ENCODE results near the gene GFER.

Gene GFER

DNA sequence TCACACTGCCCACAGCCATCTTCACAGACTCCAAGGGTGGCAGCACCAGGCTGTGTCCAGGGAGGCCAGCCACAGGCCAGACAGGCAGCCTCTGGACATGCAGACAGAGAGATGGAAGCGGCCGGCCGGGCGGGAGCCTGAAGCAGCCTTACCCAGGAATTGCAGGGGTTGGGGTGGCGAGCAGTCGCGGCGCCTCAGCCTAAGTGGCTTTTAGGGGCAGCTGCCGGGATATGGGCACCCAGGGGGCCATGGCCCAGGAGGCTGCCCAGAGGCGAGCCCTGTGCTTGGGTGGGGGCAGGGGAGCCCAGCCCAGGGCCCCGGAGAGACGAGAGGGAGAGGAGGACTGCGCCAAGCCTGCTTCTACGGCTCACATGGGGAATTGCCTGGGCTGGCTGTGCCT is 41.3 kb downstream of the GFER start:
- Histone ChIP-seq H3K23ac (ENCODE audit: low read length) (no peak overlapping the region), H4K8ac (ENCODE audit: low read depth, low read length) (no peak overlapping the region), H3K14ac (ENCODE audit: low read length) (no peak overlapping the region), H3K18ac (ENCODE audit: low read length) (no peak overlapping the region), H3K9me3 (ENCODE audit: insufficient read depth, low read depth, low read length) (peaks cover 4% of the 10 kb centered on the region), H3K4me1 (ENCODE audit: control insufficient read depth in 1 of 2, insufficient read depth in 2 of 2, low read length in 2 of 2) (peaks cover 21 to 24% of the 10 kb centered on the region in 2 experiments), H3K36me3 (ENCODE audit: control insufficient read depth in 1 of 2, insufficient read depth in 2 of 2, low read length in 2 of 2) (peaks cover 5 to 8% of the 10 kb centered on the region in 2 experiments), H2BK12ac (ENCODE audit: low read length) (no peak overlapping the region), H2AK5ac (ENCODE audit: low read length) (peak overlapping the region; percentile 3), H2BK120ac (ENCODE audit: insufficient read depth, low read length, poor library complexity) (no peak overlapping the region), H3K4me2 (ENCODE audit: low read length) (no peak overlapping the region), H3K4ac (ENCODE audit: low read depth, low read length) (no peak overlapping the region), H3K27ac (ENCODE audit: low read depth, low read length) (no peak overlapping the region), H3K79me2 (ENCODE audit: control insufficient read depth, insufficient read depth, low read length, poor library complexity) (peaks cover 3% of the 10 kb centered on the region), H3K4me3 (ENCODE audit: low read depth, low read length) (no peak overlapping the region), H2BK5ac (ENCODE audit: low read depth, low read length, poor library complexity) (no peak overlapping the region), H2AFZ (ENCODE audit: insufficient read depth, low read length, poor library complexity) (no peak overlapping the region), H4K12ac (ENCODE audit: low read depth, low read length) (no peak overlapping the region), H3K9ac (ENCODE audit: low read length) (no peak overlapping the region), H3K27me3 (ENCODE audit: insufficient read depth, low read length) (peaks cover 6% of the 10 kb centered on the region), H4K91ac (ENCODE audit: low read depth, low read length) (no peak overlapping the region), H3K79me1 (ENCODE audit: low read length) (peaks cover 18% of the 10 kb centered on the region)
- WGBS (ENCODE audit: extremely low coverage, insufficient coverage, insufficient read length), result no CpG with 5 or more reads among the region's 14 CpGs
- DNase-seq, result no peak

- Histone ChIP-seq H2BK12ac (ENCODE audit: low read length) (peak overlapping the region; percentile 61), H3K4me2 (ENCODE audit: low read length) (no peak overlapping the region), H3K9ac (ENCODE audit: low read length) (no peak overlapping the region), H3K79me2 (ENCODE audit: control insufficient read depth, insufficient read depth, low read length, poor library complexity) (peaks cover 3% of the 10 kb centered on the region), H3K4ac (ENCODE audit: low read depth, low read length) (no peak overlapping the region), H3K4me3 (ENCODE audit: low read depth, low read length) (no peak overlapping the region), H3K36me3 (ENCODE audit: control insufficient read depth in 1 of 2, insufficient read depth in 2 of 2, low read length in 2 of 2) (peaks cover 5 to 8% of the 10 kb centered on the region in 2 experiments), H2BK120ac (ENCODE audit: insufficient read depth, low read length, poor library complexity) (peak overlapping the region; percentile 17), H3K14ac (ENCODE audit: low read length) (no peak overlapping the region), H3K9me3 (ENCODE audit: insufficient read depth, low read depth, low read length) (peaks cover 3% of the 10 kb centered on the region), H3K18ac (ENCODE audit: low read length) (no peak overlapping the region), H2BK5ac (ENCODE audit: low read depth, low read length, poor library complexity) (no peak overlapping the region), H3K23ac (ENCODE audit: low read length) (no peak overlapping the region), H2AFZ (ENCODE audit: insufficient read depth, low read length, poor library complexity) (no peak overlapping the region), H3K27ac (ENCODE audit: low read depth, low read length) (no peak overlapping the region), H2AK5ac (ENCODE audit: low read length) (peak overlapping the region; percentile 36), H3K79me1 (ENCODE audit: low read length) (peaks cover 18% of the 10 kb centered on the region), H4K8ac (ENCODE audit: low read depth, low read length) (peak overlapping the region; percentile 2), H3K4me1 (ENCODE audit: control insufficient read depth in 1 of 2, insufficient read depth in 2 of 2, low read length in 2 of 2) (peaks cover 17 to 24% of the 10 kb centered on the region in 2 experiments), H3K27me3 (ENCODE audit: insufficient read depth, low read length) (no peaks in the 10 kb centered on the region), H4K91ac (ENCODE audit: low read depth, low read length) (peak overlapping the region; percentile 53), H4K12ac (ENCODE audit: low read depth, low read length) (no peak overlapping the region)
- no peak for DNase-seq
- WGBS (ENCODE audit: extremely low coverage, insufficient coverage, insufficient read length), result no CpG with 5 or more reads among the region's 16 CpGs
Measured at GRCh38 chr16:2025878-2026460, 42.0 kb downstream of the GFER start.

DNA sequence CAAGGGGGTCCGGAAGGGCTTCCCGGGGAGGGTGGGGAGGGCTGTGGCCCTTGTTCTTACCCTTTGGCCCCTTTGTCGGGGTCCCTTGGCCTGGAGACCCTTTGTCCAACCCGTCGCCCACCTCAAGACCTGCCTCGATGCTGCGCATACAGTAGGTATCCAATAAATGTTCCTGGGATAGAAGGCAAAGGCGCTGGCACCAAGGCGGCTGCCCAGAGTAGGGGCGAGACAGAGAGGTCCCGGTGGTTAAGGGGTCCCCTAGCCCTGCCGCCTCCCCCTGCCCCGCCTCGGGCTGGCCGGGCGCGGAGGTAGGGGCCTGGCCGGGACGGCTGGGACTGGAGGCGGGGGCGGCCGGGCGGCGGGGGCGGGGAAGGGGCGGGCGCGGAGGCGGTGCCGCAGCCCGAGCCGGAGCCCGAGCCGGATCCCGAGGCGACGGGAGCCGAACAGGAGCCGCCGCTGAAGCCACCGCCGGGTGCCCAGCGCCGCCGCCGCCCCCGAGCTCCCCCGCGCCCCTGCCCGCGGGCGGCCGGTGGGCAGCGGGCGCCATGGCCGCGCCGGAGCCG is 42.5 kb downstream of the GFER start, which contains the start of gene NHERF2:
NHERF2 (plus strand) TSS at position 442 of the 563 bp plus-strand sequence; CDS start at position 546, 104 bp downstream.
- Histone ChIP-seq H4K91ac (ENCODE audit: low read depth, low read length) (peak within 1 kb of the TSS; percentile 53), H3K18ac (ENCODE audit: low read length) (peak within 1 kb of the TSS; percentile 36), H3K4me2 (ENCODE audit: low read length) (peak within 1 kb of the TSS; percentile 77), H3K36me3 (ENCODE audit: control insufficient read depth in 1 of 2, insufficient read depth in 2 of 2, low read length in 2 of 2) (peaks cover 5 to 8% of the 10 kb centered on the region in 2 experiments), H3K9ac (ENCODE audit: low read length) (no peak within 1 kb of the TSS), H3K27ac (ENCODE audit: low read depth, low read length) (no peak within 1 kb of the TSS), H3K4me1 (ENCODE audit: control insufficient read depth in 1 of 2, insufficient read depth in 2 of 2, low read length in 2 of 2) (peaks cover 17 to 24% of the 10 kb centered on the region in 2 experiments), H4K8ac (ENCODE audit: low read depth, low read length) (peak within 1 kb of the TSS; percentile 74), H3K4ac (ENCODE audit: low read depth, low read length) (no peak within 1 kb of the TSS), H3K4me3 (ENCODE audit: low read depth, low read length) (peak within 1 kb of the TSS; percentile 57), H4K12ac (ENCODE audit: low read depth, low read length) (peak within 1 kb of the TSS; percentile 34), H2BK120ac (ENCODE audit: insufficient read depth, low read length, poor library complexity) (peak within 1 kb of the TSS; percentile 34), H3K27me3 (ENCODE audit: insufficient read depth, low read length) (no peaks in the 10 kb centered on the region), H3K14ac (ENCODE audit: low read length) (peak within 1 kb of the TSS; percentile 35), H2BK12ac (ENCODE audit: low read length) (peak within 1 kb of the TSS; percentile 61), H3K79me1 (ENCODE audit: low read length) (peaks cover 18% of the 10 kb centered on the region), H3K79me2 (ENCODE audit: control insufficient read depth, insufficient read depth, low read length, poor library complexity) (peaks cover 3% of the 10 kb centered on the region), H3K23ac (ENCODE audit: low read length) (peak within 1 kb of the TSS; percentile 3), H2BK5ac (ENCODE audit: low read depth, low read length, poor library complexity) (no peak within 1 kb of the TSS), H2AK5ac (ENCODE audit: low read length) (peak within 1 kb of the TSS; percentile 66), H3K9me3 (ENCODE audit: insufficient read depth, low read depth, low read length) (peaks cover 3% of the 10 kb centered on the region), H2AFZ (ENCODE audit: insufficient read depth, low read length, poor library complexity) (peak within 1 kb of the TSS; percentile 40)
- WGBS (ENCODE audit: extremely low coverage, insufficient coverage, insufficient read length), result no CpG with 5 or more reads among the region's 59 CpGs
- DNase-seq, result peak in 1 of 2 donors; percentile 46

DNA sequence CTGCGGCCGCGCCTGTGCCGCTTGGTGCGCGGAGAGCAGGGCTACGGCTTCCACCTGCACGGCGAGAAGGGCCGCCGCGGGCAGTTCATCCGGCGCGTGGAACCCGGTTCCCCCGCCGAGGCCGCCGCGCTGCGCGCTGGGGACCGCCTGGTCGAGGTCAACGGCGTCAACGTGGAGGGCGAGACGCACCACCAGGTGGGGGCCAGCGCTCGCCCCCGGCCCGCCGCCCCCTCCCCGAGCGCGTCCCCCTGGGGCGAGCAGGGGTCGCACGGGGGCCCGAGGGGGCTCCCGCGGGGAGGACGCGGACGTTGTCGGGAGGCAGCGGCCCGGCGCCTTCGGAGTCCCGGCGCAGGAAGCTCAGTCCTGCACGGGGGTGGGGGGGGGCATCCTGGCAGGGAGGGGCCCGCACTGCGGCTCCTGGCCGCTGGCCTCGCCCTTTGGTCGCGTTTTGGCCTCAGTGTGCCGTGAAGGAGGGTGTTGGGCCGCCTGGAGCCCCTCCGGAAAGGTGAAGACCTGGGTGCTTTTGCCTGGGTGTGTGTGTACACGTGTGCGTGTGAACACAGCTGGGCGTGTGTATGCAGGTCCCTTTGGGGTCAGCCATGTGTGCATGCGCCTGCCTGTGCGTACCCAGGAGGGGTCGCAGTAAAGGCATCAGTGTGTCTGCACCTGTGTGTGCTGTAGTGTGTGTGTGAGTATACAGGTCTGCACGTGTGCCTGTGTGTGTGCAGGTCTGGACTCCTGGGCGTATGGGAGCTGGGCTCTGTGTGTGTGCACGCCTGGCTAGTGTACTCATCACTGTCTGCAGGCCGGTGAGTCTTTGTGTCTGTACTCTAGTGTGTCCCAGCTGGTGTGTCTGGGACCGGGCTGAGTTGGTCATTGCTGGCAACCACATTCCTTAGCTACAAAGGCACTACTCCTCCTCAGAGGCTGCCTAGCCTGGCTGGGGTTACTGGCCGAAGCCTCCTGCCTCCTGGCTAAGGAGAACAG is 43.3 kb downstream of the GFER start:
- Histone ChIP-seq H4K91ac (ENCODE audit: low read depth, low read length) (peak overlapping the region; percentile 34), H3K27me3 (ENCODE audit: insufficient read depth, low read length) (no peaks in the 10 kb centered on the region), H3K4ac (ENCODE audit: low read depth, low read length) (no peak overlapping the region), H3K18ac (ENCODE audit: low read length) (peak overlapping the region; percentile 36), H3K14ac (ENCODE audit: low read length) (peak overlapping the region; percentile 34), H3K23ac (ENCODE audit: low read length) (peak overlapping the region; percentile 3), H3K4me3 (ENCODE audit: low read depth, low read length) (peak overlapping the region; percentile 57), H2AK5ac (ENCODE audit: low read length) (no peak overlapping the region), H3K79me2 (ENCODE audit: control insufficient read depth, insufficient read depth, low read length, poor library complexity) (peaks cover 3% of the 10 kb centered on the region), H2AFZ (ENCODE audit: insufficient read depth, low read length, poor library complexity) (no peak overlapping the region), H4K12ac (ENCODE audit: low read depth, low read length) (no peak overlapping the region), H3K9me3 (ENCODE audit: insufficient read depth, low read depth, low read length) (peaks cover 3% of the 10 kb centered on the region), H2BK12ac (ENCODE audit: low read length) (peak overlapping the region; percentile 16), H3K36me3 (ENCODE audit: control insufficient read depth in 1 of 2, insufficient read depth in 2 of 2, low read length in 2 of 2) (peaks cover 5 to 8% of the 10 kb centered on the region in 2 experiments), H2BK5ac (ENCODE audit: low read depth, low read length, poor library complexity) (no peak overlapping the region), H2BK120ac (ENCODE audit: insufficient read depth, low read length, poor library complexity) (no peak overlapping the region), H3K79me1 (ENCODE audit: low read length) (peaks cover 18% of the 10 kb centered on the region), H4K8ac (ENCODE audit: low read depth, low read length) (no peak overlapping the region), H3K9ac (ENCODE audit: low read length) (no peak overlapping the region), H3K4me1 (ENCODE audit: control insufficient read depth in 1 of 2, insufficient read depth in 2 of 2, low read length in 2 of 2) (peaks cover 17 to 24% of the 10 kb centered on the region in 2 experiments), H3K4me2 (ENCODE audit: low read length) (peak overlapping the region; percentile 77), H3K27ac (ENCODE audit: low read depth, low read length) (no peak overlapping the region)
- no CpG with 5 or more reads among the region's 76 CpGs for WGBS (ENCODE audit: extremely low coverage, insufficient coverage, insufficient read length)
- DNase-seq, result no peak
